MM.1S (cell line): ENCODE data around the gene CELF2.

Source experiments
- DNase-seq: peaks from one replicate; pipeline ENCODE4 v3.0.0-alpha.2; 2015
- H2AFZ ChIP-seq: fragments of 300-600 bp; sonication (generic); 2 replicates; pipeline ENCODE4 v1.6.0; 2016; ENCODE audit warnings: antibody characterized with exemption, low read length
- H3F3A ChIP-seq: fragments of 300-600 bp; sonication (generic); 2 replicates; pipeline ENCODE4 v1.6.1; 2016; ENCODE audit warnings: mild to moderate bottlenecking, antibody characterized with exemption, low read length, moderate library complexity, mixed read lengths; ENCODE audit not compliant: insufficient read depth
- H3K27ac ChIP-seq: fragments of 300-600 bp; sonication (generic); 2 replicates; pipeline ENCODE4 v1.5.1; 2016; ENCODE audit warnings: mild to moderate bottlenecking, low read length
- H3K27me3 ChIP-seq: fragments of 300-600 bp; sonication (generic); replicated peaks from 2 replicates; pipeline ENCODE4 v1.6.0; 2016; ENCODE audit warnings: low read length; ENCODE audit not compliant: insufficient read depth
- H3K36me3 ChIP-seq: fragments of 300-600 bp; sonication (generic); replicated peaks from 2 replicates; pipeline ENCODE4 v1.6.1; 2016; ENCODE audit warnings: mild to moderate bottlenecking, low read length, mixed read lengths; ENCODE audit not compliant: insufficient read depth
- H3K4me1 ChIP-seq: fragments of 300-600 bp; sonication (generic); 2 replicates; pipeline ENCODE4 v1.6.1; 2016; ENCODE audit warnings: low read length, mixed read lengths
- H3K4me2 ChIP-seq: fragments of 300-600 bp; sonication (generic); 2 replicates; pipeline ENCODE4 v1.6.0; 2016; ENCODE audit warnings: low read depth, low read length
- H3K4me3 ChIP-seq: fragments of 300-600 bp; sonication (generic); 2 replicates; pipeline ENCODE4 v1.5.1; 2016; ENCODE audit warnings: low read length, mixed read lengths
- H3K79me2 ChIP-seq: fragments of 300-600 bp; sonication (generic); 2 replicates; pipeline ENCODE4 v1.6.1; 2016; ENCODE audit warnings: mixed run types, low read length, mixed read lengths
- H3K9ac ChIP-seq: fragments of 300-600 bp; sonication (generic); 2 replicates; pipeline ENCODE4 v1.6.1; 2016; ENCODE audit warnings: low read length, mixed read lengths
- H3K9me2 ChIP-seq: fragments of 300-600 bp; sonication (generic); replicated peaks from 2 replicates; pipeline ENCODE4 v1.6.1; 2016; ENCODE audit warnings: mild to moderate bottlenecking, low read length, mixed read lengths; ENCODE audit not compliant: insufficient read depth
- H3K9me3 ChIP-seq: fragments of 300-600 bp; sonication (generic); replicated peaks from 2 replicates; pipeline ENCODE4 v1.6.1; 2016; ENCODE audit warnings: mild to moderate bottlenecking, low read length, mixed read lengths; ENCODE audit not compliant: insufficient read depth
- H4K20me1 ChIP-seq: fragments of 300-600 bp; sonication (generic); 2 replicates; pipeline ENCODE4 v1.6.1; 2016; ENCODE audit warnings: mild to moderate bottlenecking, low read length, moderate library complexity, mixed read lengths; ENCODE audit not compliant: insufficient read depth
- CTCF ChIP-seq: fragments of 300-600 bp; sonication (generic); IDR thresholded peaks from 2 replicates; pipeline ENCODE4 v1.5.1; 2016; ENCODE audit warnings: antibody characterized with exemption, low read length, mixed read lengths
- EZH2 ChIP-seq: fragments of 300-600 bp; sonication (generic); optimal IDR thresholded peaks from 2 replicates; pipeline ENCODE3; 2017; ENCODE audit warnings: low read depth, mild to moderate bottlenecking, antibody characterized with exemption, low read length, mixed read lengths
- EZH2phosphoT487 ChIP-seq: fragments of 300-600 bp; sonication (generic); IDR thresholded peaks from 2 replicates; pipeline ENCODE4 v1.6.1; 2018; ENCODE audit warnings: antibody characterized with exemption, low read length

The CELF2 gene

DNA sequence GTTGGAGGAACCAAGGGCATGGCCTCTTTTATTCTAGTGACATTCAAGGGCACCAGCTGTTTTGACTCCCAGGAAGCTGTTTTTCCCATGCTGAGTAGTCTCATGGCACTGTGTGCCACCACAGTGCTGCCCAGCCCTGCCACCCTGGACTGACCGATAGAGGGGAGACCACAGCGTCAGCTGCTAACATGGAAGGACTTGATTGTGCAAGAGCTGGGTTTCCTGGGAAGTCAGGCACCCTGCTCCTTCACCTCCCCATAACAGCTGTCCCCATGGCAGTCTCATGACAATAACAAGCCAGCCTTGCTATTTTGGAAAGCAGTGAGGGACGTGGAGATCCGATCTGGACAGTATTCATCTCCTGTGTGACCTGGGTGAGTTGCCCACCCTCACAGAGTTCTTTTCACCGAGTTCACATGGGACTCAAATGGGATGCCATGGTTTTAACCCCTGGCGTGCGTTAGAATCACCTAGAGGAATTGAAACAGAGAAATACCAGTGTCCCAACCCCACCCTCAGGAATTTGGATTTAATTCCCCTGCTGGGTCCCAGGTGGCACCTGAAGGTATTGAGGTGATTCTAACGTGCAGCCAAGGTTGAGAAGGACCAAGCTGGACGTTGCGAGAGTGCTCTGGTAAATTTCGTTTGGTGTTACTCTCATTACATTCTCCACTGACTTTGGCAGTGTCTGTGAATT is 174.8 kb downstream of the CELF2 start:
- peaks cover 72% of the 10 kb centered on the region for H4K20me1 ChIP-seq
- no peak for DNase-seq

GRCh38 chr10:11193001-11193551 is 175.4 kb downstream of the CELF2 start:
- H3K9ac ChIP-seq, result no peak overlapping the region
- H3K9me3 ChIP-seq, result no peaks in the 10 kb centered on the region
- H3K4me1 ChIP-seq, result peaks cover 86% of the 10 kb centered on the region
- H3K9me2 ChIP-seq, result no peaks in the 10 kb centered on the region
- H3K36me3 ChIP-seq, result peaks cover 46% of the 10 kb centered on the region
- TF ChIP-seq EZH2 (no peak), CTCF (no peak), EZH2phosphoT487 (no peak)
- no peaks in the 10 kb centered on the region for H3K27me3 ChIP-seq
- H3K4me2 ChIP-seq, result 0 out of 2 replicates have a peak overlapping the region, but pooled peaks have one; percentile 2
- H4K20me1 ChIP-seq, result peaks cover 78% of the 10 kb centered on the region
- no peak overlapping the region for H2AFZ ChIP-seq
- peaks cover 48% of the 10 kb centered on the region for H3F3A ChIP-seq
- no peak overlapping the region for H3K4me3 ChIP-seq
- H3K27ac ChIP-seq, result peak overlapping the region; percentile 48; the same call in 1 of the 2 replicates
- DNase-seq, result no peak
- H3K79me2 ChIP-seq, result peaks cover 100% of the 10 kb centered on the region

More for the DNA sequence above, 174.8 kb downstream of the CELF2 start:
- H3K4me1 ChIP-seq, result peaks cover 84% of the 10 kb centered on the region
- peaks cover 44% of the 10 kb centered on the region for H3K36me3 ChIP-seq
- H3K9ac ChIP-seq, result no peak overlapping the region
- H3K27ac ChIP-seq, result peak overlapping the region; percentile 48; the same call in 1 of the 2 replicates
- H3K4me3 ChIP-seq, result no peak overlapping the region
- no peaks in the 10 kb centered on the region for H3K9me2 ChIP-seq
- no peaks in the 10 kb centered on the region for H3K27me3 ChIP-seq
- H3K4me2 ChIP-seq, result peak overlapping the region; percentile 18; the same call in 1 of the 2 replicates
- TF ChIP-seq EZH2 (no peak), EZH2phosphoT487 (no peak), CTCF (no peak)
- no peaks in the 10 kb centered on the region for H3K9me3 ChIP-seq
- no peak overlapping the region for H2AFZ ChIP-seq
- peaks cover 100% of the 10 kb centered on the region for H3K79me2 ChIP-seq
- H3F3A ChIP-seq, result peaks cover 42% of the 10 kb centered on the region

DNA sequence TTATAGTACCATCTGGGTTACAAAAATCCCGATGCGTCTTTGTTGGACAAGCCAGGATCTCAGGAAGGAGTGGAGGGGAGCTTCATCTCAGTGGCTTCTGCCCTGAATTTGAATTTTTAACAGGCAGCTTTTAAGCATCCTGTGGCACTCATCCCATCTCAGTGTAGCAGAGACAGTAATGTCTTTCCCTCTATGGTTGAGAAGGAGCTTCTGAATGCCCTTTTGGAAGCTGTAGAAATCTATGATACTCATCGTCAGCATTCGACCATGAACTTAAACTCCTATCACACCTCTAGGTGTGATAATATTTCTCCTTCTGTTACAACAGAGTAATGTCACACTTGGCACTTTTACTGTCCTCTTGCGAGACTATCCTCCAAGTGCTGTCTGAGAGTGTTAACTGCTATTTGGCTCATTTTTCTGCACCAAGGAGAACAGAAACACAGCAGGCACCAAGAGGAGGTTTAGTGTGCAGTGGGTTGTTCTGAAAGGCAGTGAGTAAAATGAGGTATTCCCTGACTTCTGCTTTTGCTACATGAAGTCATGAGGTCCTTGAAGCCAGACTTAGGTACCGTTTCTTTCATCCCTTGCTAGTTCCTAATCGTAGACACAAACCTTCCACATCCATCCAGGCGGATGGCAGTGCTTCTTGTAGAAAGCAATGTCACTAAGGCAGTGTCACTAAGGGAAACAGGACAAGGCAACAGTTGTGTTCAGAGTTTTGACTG is 177.4 kb downstream of the CELF2 start:
- H3K4me3 ChIP-seq, result no peak overlapping the region
- no peak overlapping the region for H3K27ac ChIP-seq
- H3K27me3 ChIP-seq, result no peaks in the 10 kb centered on the region
- no peak for DNase-seq
- H3K79me2 ChIP-seq, result peaks cover 100% of the 10 kb centered on the region
- peak overlapping the region; percentile 7 for H3K4me2 ChIP-seq
- TF ChIP-seq CTCF (no peak), EZH2phosphoT487 (no peak), EZH2 (no peak)
- H2AFZ ChIP-seq, result no peak overlapping the region
- H4K20me1 ChIP-seq, result peaks cover 74% of the 10 kb centered on the region
- no peaks in the 10 kb centered on the region for H3K9me3 ChIP-seq
- H3F3A ChIP-seq, result peaks cover 52% of the 10 kb centered on the region
- peaks cover 58% of the 10 kb centered on the region for H3K36me3 ChIP-seq
- no peak overlapping the region for H3K9ac ChIP-seq
- no peaks in the 10 kb centered on the region for H3K9me2 ChIP-seq
- H3K4me1 ChIP-seq, result peaks cover 78% of the 10 kb centered on the region
